WI38 (cell line): ENCODE data around the gene GABRR1.
"Not testable (repeated sequence)": the region's sequence is repeated elsewhere in the genome, so short reads cannot be mapped to it uniquely, and the experiment has no call there.

Experiments used
- H3K4me3 ChIP-seq: 2 replicates; pipeline ENCODE4 v1.5.1; 2011; ENCODE audit warnings: low read depth, mild to moderate bottlenecking, control low read depth, low read length
- CTCF ChIP-seq: IDR thresholded peaks from 2 replicates; pipeline ENCODE4 v1.5.1; 2012; ENCODE audit warnings: low read depth, mild to moderate bottlenecking, control low read depth, low read length

The GABRR1 gene

DNA sequence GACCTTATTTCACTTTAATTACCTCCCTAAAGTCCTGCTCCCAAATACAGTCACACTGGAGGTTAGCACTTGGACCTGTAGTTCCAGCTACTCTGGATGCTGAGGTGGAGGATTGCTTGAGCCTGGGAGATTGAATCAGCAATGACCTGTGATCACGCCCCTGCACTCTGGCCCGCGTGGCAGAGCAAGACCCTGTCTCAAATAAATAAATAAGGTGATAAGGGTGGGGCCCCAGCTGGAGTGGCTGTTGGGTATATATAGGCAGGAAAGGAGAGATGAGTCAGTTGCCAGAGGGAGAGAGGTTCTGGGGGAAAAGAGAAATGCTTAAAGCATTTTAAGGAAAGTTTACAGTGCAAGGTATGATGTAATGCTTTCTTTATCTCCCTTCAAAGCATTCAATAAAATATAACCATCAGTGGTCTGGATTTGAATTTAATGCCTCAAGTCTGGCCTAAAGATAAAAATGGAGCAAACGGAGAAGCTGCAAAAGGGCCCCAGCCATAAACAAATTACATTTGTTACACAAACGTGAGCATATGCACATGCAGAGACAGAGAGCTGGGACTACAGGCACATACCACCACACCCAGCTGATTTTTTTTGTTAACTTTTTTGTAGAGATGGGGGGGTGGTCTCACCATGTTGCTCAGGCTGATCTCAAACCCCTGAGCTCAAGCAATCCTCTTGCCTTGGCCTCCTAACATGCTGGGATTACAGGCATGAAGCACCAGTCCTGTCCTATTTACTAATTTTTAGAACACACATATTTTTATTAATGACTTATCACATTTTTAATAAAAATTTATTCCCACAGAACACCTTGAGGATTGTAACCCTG is 77.4 kb downstream of the GABRR1 start:
- no peak for TF ChIP-seq CTCF
- no peak overlapping the region for H3K4me3 ChIP-seq

GRCh38 chr6:89138173-89138572 is 79.0 kb downstream of the GABRR1 start:
- no peak for TF ChIP-seq CTCF
- H3K4me3 ChIP-seq: no peak overlapping the region

- TF ChIP-seq CTCF: no peak
- no peak overlapping the region for H3K4me3 ChIP-seq
Measured at GRCh38 chr6:89134723-89135122, 82.4 kb downstream of the GABRR1 start.

DNA sequence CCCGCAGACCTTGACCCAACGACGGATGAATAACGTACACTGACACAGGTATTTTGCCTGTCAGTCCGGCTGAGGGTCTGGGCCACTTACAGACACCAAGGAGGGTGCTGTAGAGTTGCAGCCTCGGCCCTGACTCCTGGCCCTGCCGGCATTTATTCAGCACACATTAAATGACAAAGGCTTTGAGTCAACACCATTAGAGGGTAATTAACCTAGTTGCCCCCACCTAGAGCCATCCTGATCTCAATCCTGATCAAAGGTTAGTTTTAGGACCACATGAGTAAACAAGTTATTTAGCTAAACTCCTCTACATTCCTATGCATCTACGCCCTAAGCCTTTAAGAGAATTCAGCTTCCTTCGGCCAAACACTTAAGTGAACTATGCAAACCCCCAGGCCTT is 83.2 kb downstream of the GABRR1 start:
- no peak overlapping the region for H3K4me3 ChIP-seq
- TF ChIP-seq CTCF: no peak

DNA sequence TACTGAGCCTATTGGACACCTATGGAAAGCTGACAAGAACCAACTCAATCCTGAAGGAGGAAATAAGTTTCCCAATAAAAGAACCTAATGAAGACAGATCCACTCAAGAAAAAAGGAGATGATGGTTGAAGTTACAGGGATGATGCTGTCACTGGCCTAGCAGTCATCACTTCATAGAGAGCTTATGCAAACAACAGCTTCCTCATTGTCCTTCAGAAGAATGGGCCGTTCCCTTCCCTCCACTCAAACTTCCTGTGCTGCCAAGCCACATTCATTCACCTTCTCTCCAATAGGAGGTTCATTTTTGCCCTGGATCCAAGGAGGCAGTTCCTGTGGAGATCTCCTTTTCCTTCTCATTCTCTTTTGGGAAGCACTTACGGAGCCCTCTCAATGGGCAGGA is 85.1 kb downstream of the GABRR1 start:
- no peak overlapping the region for H3K4me3 ChIP-seq
- no peak for TF ChIP-seq CTCF

DNA sequence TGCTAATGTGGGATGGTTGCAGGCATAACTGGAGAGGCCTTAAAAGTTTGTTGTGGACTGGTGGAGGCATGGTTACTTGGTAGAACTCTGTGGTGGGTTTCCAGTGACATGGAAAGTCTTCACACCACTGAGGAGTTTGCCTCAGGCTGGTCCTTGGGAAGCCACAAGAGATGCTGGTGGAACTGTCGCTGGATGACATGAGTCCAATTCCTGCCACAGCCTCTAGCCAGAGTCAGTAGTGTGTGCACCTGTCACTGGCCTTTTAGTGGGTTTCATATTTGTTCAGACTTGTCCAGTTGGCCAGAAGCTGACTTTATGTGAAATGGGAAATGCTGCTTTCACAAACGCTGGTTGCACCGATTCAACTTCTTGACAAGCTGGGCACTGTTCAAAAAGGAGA is 85.6 kb downstream of the GABRR1 start:
- H3K4me3 ChIP-seq: no peak overlapping the region
- TF ChIP-seq CTCF: no peak

DNA sequence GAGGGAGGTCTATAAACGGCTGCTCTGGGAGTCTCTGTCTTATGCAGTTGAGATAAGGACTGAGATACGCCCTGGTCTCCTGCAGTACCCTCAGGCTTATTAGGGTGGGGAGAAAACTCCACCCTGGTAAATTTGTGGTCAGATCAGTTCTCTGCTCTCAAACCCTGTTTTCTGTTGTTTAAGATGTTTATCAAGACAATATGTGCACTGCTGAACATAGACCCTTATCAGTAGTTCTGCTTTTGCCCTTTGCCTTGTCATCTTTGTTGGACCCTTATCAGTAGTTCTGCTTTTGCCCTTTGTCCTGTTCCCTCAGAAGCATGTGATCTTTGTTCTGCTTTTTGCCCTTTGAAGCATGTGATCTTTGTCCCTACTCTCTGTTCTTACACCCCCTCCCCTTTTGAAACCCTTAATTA is 88.9 kb downstream of the GABRR1 start:
- H3K4me3 ChIP-seq: not testable (repeated sequence)
